Left renal pelvis (tissue), 4 donors: ENCODE results near the gene EWSR1. TPM values are rescaled to one million over a fixed set of nuclear protein-coding genes. Genes with fewer than 3 reads are reported as not detected.
A peak's percentile ranks its signal among the peaks of the same experiment; 100 is the strongest.

Experiments
- DNase-seq, 4 donors: peaks; one replicate each; pipeline ENCODE4 v3.0.0-alpha.2; 2013; ENCODE audit warnings: low read depth in 4 of 4, low spot score in 3 of 4
- polyA plus RNA-seq, 4 donors: library from polyadenylated mRNA; unstranded; fragments of 120-200 nt; gene quantifications; one replicate each; pipeline ENCODE4 v1.2.1, GENCODE V29; 2013; ENCODE audit not compliant: insufficient read length in 4 of 4

The EWSR1 gene
- polyA plus RNA-seq, 4 donors, result 240 to 371 (median 332) TPM

DNA sequence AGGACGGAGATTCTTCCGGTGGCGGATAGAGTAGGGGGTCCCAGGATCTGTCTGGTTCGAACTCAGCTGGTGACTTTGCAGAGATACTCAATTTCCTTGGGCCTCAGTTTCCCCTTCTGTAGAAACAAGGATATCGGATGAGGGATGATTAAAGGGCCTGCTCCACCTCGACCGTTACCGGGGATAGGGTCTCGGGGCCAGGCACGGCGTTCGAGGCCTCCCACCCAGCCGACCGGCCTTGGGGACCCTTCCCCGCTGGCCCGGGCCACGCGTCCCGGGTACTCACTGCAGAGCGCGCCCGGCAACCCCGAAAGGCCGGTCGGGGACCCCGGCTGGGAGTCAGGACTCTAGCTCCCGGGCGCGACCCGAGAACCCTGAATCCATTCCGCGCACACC, 608 bp upstream of the EWSR1 start:
- DNase-seq, result no peak

DNA sequence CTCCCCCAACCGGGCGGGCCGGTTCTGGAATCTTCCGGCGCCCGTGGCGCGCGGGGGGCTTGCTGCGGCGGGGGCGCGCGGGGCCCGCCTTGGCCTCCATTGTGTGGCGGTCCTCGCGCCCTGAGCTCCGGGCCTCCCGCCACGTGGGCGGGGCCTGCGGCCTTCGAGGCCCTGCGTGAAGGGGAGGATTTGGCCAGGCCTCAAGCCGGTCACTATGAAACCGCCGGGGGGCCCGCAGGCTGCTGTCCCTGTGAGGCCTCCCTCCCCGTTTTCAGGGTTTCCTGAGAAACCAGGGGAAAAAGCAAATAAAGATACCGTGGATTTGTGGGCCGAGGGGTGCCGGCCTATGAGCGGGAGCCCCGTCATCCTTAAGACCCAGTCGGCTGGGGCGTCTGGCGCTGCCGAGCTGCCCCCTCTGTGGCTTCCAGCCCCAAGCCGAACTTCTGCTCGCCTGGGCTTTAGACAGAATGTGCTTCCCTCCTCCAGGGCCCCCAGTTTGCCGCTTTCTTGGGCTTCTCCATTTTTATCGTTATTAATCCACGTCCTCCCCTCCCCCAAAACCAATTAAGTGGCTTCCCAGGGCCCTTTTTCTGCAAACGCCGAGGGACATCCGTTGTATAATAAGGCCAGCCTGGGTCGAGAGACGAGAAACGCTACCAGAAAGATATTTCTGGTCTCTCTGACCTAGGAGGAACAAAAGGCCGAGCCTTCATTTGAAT, 602 bp downstream of the EWSR1 start:
- peak in 2 of 4 donors; percentile 36 to 42 for DNase-seq

DNA sequence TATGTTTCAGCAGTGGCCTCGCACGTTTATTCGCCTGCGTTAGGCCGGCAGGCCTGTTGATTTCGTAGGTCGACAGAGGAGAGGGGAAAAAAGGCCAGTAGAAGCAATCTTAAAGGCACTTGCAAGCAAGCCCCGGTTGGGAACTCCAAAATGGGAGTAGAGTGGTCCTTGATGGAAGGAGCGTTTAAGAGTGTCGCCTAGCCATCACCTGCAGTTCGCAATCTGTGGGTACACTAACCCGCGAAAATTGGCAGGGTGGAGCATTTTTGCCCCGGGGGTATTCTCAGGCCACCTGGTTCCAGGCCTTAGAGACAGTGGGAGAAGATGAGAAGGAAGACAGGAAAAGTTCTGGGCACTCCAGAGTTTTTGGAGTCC, 1.1 kb downstream of the EWSR1 start:
- no peak for DNase-seq

DNA sequence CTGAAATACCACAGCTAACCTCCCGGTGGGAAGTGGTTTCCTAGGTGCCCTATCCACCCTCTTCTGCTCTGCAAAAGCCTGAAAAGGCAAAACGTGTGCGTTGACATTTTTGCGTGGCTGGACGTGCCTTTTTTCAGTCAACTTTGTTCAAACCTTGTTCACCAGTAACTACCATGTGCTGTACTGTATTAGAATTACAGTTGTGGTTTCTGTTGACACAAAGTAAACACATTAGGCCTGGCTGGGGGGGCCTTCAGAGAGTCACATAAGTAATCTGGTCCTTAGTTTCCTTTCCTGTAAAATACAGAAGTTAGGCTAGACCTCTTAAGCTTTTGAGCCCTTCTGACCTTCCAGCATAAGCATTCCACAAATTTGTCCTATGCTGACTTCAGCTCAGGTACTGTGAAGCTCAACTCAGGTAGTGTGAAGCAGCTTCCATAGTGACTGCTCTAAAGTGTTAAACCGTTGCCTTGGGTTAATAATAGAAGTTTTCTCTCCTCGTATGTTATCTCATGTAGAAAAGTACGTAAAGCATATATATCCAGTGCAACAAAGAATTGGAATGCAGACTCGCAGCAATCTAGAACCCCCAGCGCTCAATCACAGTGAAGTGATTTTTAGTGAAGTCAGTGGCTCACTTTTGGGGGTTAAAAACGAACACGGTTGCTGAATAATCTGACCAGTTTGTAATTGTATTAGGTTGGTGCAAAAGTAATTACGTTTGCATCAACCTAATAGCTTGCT, 1.8 kb downstream of the EWSR1 start:
- DNase-seq, result no peak

DNA sequence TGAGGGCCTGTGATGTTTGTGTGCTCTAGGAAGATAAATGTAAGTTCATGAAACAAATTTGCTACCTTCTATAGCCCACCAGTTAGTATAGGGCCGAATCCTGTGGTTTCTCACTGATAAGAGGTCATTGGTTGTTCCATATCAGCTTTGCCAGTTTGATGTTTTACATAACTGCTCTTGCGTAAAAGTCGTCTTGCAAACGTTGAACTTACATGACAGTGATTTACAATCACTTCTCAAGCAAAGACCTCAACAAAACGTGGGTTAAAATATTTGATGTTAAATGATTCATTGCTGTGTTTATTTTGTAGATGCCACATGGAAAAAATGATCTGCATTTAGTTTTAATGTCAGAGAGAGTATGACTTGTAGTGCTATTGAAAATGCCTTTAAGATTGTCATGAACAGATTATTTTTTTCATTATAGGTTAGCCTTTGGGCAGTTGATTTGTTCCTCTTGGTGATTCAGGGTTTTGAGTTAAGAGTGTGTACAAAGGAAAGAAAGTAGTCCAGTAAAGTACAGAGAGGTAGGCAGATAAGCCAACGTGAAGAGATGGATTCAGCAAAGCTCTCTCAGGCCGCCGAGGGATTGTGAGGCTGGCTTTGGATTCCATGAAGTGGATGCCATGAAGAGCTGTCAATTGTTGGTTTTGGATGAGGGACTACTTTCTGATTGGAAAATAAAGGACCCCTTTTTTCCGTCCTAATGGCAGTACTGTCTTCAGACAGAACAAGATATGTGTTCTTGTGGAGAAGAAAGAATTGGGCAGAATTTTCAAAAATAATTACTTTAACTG, 2.6 kb downstream of the EWSR1 start:
- no peak for DNase-seq

DNA sequence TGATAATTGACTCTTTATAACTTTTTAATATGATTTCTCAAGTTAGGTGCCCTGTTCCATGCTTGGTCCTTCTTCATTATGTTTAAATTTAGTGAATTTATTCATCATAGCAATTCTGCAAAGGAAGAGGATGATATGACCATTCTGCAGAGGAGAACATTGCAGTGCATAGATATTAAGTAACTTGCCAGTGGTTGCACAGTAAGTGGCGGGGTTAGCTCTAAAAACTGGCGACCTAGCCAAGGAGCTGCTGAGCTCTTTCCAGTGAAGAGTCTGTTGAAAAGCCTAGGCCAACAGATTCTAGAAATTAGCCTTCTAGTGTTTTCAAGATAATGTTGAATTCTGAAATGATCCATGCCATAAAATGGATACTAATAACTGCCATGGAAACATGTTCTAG, 4.6 kb downstream of the EWSR1 start:
- no peak for DNase-seq

DNA sequence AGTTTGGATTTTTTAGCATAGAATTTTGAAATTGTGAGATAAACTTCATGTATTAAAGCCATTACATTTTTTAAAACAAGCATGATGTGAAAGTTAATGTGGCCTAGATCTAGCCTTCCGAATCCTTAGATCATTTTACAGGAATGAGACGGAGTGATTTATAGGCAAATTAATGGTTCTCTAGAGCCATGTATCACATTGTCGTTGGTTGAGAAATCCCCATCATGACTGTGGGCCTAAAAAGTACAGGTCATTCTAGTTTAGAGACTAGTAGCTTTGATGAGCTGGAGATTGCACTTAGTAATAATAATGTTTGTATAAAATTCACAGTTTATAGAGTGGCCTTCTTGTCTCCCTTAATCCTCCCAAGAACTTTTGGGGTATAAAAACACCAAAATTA, 7.1 kb downstream of the EWSR1 start:
- no peak for DNase-seq

DNA sequence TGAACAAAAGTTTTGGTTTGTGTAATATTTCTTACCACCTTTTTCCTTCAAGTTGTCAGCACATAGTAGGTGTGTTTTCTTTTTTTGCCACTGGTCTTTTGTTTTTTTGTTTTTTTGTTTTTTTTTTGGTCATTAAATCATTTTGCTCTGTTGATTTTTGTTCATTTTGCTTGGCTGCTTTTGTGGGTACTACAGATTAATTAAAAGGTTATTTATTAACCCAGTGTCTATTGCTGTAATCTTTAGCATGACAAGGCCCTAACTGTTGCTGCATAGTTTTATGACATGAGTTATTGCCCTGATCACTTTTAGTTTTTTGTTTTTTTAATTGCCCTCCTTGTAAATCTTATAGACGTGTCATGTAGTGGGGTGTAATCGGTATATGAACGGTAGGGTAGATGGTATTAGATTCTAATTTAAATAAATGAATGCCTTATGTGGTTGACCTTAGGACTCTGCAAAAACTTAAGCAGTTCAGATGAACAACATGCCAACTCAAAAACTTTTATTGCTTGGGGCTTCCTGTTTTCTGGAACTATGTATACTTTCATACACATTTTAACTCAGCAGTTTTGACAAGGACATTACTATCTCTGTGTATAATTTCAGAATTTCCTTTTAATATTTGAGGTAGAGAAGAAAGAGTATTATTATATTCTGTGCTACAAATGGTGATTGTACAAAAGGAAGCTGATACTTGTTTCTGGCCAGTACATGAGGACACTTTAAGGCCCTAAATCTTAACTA, 7.9 kb downstream of the EWSR1 start:
- no peak for DNase-seq

DNA sequence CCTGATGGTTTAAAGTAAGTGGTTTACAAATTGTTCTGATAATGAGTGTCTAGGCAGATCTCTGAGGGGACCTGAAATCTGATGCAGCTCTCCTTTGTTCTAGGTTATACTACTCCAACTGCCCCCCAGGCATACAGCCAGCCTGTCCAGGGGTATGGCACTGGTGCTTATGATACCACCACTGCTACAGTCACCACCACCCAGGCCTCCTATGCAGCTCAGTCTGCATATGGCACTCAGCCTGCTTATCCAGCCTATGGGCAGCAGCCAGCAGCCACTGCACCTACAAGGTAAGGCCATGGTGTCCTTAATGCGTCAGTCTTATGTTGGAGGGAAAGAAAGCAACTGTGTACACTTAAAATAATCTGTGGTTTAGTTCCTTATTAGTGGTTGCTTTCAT, 9.9 kb downstream of the EWSR1 start:
- DNase-seq, result no peak

DNA sequence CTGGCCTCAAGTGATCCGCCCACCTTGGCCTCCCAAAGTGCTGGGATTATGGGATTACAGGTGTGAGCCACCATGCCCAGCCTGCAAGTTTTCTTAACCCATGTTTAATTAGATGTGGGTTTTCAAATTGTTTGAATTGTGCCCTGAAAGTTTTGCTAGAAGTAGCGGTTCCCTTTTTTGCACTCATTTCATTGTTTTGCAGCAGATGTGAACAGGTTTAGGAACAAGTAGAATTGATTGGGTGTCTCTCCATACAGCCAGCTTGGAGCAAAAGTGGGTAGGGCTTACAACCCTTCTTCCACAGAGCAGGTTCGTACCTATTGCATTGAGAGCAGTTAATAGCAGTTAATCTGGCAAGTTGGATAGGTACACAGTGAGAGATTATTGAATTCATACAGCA, 16.1 kb downstream of the EWSR1 start:
- no peak for DNase-seq

DNA sequence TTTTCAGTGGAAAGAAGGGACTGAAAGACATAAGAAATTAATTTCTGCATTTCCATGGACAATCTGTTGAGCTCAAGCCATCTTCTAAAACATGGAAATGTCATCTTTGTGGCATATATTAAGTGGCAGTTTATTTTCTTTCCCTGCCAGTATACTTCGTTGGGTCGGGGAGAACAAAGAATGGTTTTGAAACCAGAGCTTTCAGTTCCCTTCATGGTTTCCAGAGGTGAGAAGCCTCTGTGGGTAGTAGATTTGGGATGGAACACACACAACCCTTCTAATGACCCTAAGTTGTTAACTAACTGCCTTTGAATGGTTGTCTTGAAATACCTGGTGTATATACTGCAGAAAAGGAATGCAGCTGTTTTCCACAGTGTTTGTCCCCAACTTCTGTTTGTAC, 20.8 kb downstream of the EWSR1 start:
- no peak for DNase-seq

DNA sequence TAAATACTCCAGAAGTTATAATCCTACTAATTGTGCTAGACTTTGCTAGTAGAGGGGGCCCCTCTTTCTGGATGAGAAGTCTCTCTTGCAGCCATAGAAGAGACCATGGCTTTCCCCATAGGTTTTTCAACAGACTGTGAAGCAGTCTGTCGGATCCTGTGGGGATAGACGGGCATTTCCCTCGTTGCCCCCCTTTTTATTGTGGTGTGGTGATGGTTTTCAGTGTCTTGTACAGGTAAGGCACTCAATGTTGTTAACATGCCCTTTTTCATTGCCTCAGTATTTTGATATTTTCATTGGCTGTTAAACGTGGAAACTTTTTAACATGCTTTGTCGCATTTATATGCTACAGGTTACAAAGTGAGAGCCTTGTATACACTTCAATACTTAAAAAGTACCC, 22.0 kb downstream of the EWSR1 start:
- no peak for DNase-seq

DNA sequence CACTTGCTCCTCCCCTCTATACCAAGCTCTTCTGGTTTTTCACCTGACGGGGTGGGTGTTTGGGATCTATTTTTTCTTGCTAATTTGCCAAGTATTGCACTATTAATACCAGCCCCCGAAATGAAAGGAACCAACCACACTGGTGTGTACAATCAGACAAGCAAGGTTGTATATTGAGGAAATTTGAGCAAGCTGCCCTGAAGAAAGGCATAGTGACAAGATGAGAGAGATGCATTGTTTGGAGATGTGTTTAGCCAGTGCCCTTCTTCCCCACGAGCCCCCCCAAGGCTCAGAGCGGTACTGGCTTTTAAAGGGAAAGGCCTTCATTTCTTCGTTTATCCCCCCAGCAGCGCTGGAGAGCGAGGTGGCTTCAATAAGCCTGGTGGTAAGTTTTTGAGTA, 23.1 kb downstream of the EWSR1 start:
- DNase-seq, result no peak

DNA sequence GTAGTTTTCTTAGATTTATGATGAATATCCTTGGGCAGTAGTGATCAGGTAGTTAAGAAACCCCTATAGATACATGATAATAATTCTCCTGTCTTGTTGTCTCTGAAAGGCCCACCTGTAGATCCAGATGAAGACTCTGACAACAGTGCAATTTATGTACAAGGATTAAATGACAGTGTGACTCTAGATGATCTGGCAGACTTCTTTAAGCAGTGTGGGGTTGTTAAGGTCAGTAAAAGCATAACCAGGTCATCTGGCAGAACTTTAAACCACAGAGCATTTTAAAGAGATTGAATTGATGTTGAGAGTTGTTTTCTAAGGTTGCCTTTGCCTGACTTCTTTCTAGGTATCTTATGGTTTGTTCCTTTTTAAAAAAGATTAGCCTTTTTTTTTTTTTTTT, 24.3 kb downstream of the EWSR1 start:
- DNase-seq, result no peak

DNA sequence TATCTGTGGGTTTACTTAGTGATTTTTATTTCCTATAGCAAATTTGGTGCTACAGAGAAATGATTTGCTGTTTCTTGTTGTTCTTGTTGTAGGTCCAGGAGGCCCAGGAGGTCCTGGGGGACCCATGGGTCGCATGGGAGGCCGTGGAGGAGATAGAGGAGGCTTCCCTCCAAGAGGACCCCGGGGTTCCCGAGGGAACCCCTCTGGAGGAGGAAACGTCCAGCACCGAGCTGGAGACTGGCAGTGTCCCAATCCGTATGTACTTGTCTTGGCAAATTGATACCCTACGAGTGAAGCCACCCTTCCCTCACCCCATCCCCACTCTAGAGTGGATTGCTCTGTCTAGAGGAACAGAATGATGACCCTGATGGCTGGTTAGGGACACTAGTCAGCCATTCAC, 30.6 kb downstream of the EWSR1 start:
- DNase-seq, result no peak

DNA sequence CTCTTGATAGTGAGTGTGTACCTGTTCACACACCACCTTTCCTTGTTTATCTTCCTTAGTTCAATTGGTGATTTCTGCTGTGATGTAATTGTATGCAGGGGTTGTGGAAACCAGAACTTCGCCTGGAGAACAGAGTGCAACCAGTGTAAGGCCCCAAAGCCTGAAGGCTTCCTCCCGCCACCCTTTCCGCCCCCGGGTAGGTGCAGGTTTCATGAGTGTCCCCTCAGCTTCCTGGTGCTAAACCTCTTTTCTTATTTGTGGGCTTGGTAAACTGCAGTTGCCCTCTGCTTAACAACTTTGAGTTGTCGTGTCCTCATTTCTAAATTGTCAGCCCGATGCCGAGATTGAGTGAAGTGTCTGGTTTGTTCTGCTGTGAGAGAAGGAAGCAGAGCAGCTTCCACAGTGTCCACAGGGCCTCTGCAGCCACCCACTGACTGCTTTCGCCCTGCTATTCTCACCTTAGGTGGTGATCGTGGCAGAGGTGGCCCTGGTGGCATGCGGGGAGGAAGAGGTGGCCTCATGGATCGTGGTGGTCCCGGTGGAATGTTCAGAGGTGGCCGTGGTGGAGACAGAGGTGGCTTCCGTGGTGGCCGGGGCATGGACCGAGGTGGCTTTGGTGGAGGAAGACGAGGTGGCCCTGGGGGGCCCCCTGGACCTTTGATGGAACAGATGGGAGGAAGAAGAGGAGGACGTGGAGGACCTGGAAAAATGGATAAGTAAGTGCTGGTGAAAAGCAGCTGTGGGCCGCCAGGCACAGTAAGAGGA, 31.2 kb downstream of the EWSR1 start:
- no peak for DNase-seq

DNA sequence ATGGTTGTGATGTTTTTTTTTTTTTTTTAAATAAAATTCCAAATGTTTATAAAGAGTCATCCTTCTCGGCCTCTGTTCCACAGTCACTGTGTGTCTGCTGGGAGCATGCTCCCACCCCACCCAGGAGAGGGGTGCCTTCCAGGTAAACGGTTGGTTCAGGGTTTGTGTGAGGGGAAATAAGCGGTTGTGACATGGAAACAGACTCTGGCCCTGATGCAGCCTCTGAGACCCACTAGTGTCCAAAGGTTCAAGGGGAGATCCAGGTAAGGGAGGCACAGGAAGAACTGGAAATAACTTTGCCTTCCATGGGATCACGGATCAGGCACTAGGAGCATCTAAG, 32.4 kb downstream of the EWSR1 start:
- DNase-seq, result no peak

DNA sequence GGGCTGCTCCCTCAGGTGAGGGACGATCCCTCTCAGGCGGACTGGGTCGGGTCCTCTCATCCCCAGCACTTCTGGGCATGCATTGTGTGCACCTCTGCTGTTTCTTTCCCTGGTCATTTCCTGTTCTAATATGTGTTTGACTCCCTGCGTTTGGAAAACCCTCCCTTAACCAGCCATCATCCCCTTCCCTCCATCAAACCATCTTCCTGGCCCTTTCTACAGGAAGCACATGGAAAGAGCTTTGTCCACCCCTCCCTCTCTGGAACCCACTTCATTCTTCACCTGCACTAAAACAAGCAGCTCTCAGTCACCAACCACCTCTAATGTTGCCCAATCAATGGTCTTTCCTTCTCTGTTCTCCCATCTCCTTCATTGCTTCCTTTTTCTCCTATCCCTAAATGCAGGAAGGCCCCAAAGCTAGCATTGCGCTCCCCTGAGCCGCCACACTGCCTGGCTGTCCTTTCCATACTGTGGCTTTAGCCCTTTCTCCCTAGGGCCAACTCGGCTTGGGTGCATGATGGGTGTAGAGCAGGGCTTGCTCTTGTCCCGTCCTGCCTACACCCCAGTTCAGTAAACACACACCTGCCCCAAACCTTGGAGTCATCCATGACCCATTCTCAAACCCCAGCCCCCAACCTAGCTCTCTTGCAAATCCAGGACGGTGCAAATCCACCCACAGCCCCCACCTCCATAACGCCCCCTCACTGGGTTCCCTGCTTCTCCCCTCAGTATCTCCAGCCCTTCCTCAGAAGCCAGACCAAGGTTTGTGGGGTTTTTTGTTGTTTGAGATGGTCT, 32.9 kb downstream of the EWSR1 start:
- no peak for DNase-seq

DNA sequence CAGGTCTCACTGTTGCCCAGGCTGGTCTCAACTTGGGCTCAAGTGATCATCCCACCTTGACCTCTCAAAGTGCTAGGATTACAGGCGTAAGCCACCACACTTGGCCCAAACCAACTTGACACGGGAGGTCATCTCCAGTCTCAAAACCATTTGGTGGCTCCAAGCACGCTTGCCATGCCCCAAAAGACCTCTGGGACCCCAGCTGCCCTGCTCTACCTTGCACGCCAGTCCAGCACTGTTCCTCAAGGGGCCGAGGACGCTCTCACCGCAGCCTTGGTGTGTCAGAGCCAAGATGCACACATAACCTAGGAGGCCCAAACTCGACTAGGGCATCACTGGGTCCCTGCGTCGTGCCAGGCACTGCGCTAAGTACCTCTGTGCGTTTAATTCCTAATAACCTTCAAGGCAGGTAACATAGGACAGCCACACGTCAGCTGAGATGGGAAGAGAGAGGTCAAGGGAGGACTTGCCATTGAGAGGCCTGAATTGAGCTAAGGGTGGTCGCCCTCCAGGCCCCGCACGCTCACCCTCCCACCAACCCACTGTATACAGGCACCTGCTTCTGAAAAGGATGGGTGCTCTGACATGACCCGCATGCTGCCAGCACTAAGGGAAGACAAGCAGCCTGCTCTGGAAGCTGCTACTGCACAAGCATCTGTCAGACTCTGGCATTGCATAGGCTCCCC, 33.8 kb downstream of the EWSR1 start:
- DNase-seq, result no peak
